ENCODE data around the gene EFTUD2.

- TF ChIP-seq CTCF (IDR thresholded peaks at IDR 0.05) (no peak), E2F4 (CRISPR knock-in tag; IDR thresholded peaks at IDR 0.05; ENCODE audit: borderline replicate concordance, low read depth) (no peak), ESRRA (CRISPR knock-in tag; IDR thresholded peaks at IDR 0.05; ENCODE audit: borderline replicate concordance) (no peak), FOXP1 (CRISPR knock-in tag; IDR thresholded peaks at IDR 0.05; ENCODE audit: borderline replicate concordance) (no peak), USF2 (CRISPR knock-in tag; IDR thresholded peaks at IDR 0.05) (no peak), CDX4 (CRISPR knock-in tag; IDR thresholded peaks at IDR 0.05; ENCODE audit: borderline replicate concordance) (no peak), MLX (CRISPR knock-in tag; IDR thresholded peaks at IDR 0.05) (no peak), AR (CRISPR knock-in tag; IDR thresholded peaks at IDR 0.05) (no peak)
Observed at GRCh38 chr17:44859701-44860100, 39.5 kb downstream of the EFTUD2 start.

Data from WTC11 (cell line).